BJ (cell line): Measurements from ENCODE around the gene PEX10. TPM values are rescaled to one million over a fixed set of nuclear protein-coding genes. Genes with fewer than 3 reads are reported as not detected.

Source experiments
- CTCF ChIA-PET: fragments of 350-600 bp; formaldehyde crosslinking; extraction: SDS; loops from one replicate; lab custom pipeline; 2021; ENCODE audit warnings: antibody characterized with exemption, inconsistent platforms; lab: Yijun Ruan, JAX
- POLR2A ChIA-PET: fragments of 300-600 bp; sonication (Branson Sonifier 250); formaldehyde crosslinking; extraction: SDS; loops from one replicate; lab custom pipeline; 2021; ENCODE audit warnings: antibody characterized with exemption; lab: Charles Lee
- DNase-seq: peaks from one replicate; pipeline ENCODE4 v3.0.0-alpha.2; 2011; ENCODE audit warnings: low read depth
- H3K27me3 ChIP-seq: 2 replicates; pipeline ENCODE4 v1.6.0; 2011; ENCODE audit warnings: low read length; ENCODE audit not compliant: control insufficient read depth, insufficient read depth
- H3K36me3 ChIP-seq: 2 replicates; pipeline ENCODE4 v1.5.1; 2011; ENCODE audit warnings: low read length; ENCODE audit not compliant: control insufficient read depth, insufficient read depth
- H3K4me3 ChIP-seq: 2 replicates; pipeline ENCODE4 v1.5.1; 2011; ENCODE audit warnings: low read depth, mild to moderate bottlenecking, control low read depth, low read length
- CTCF ChIP-seq: IDR thresholded peaks from 2 replicates; pipeline ENCODE4 v1.5.1; 2011; ENCODE audit warnings: low read depth, mild to moderate bottlenecking, control low read depth, inconsistent platforms, low read length, moderate library complexity; ENCODE audit not compliant: insufficient read depth
- polyA plus RNA-seq: library from polyadenylated mRNA; depleted of rRNA; stranded (reverse); fragments of >200 nt; gene quantifications from 2 replicates; pipeline ENCODE4 v1.2.3, GENCODE V29; 2011

Gene PEX10
- polyA plus RNA-seq, 1 experiment = 23.6 TPM

- CTCF ChIA-PET = no interaction called here
Observed at GRCh38 chr1:2400576-2400909, 11.8 kb downstream of the PEX10 start.

GRCh38 chr1:2399890-2400575 is 12.3 kb downstream of the PEX10 start:
- Histone ChIP-seq H3K27me3 (no peaks in the 10 kb centered on the region), H3K4me3 (no peak overlapping the region), H3K36me3 (peaks cover 50% of the 10 kb centered on the region)
- TF ChIP-seq CTCF = no peak
- ChIA-PET POLR2A (no interaction called here), CTCF (no interaction called here)
- no peak for DNase-seq

More at GRCh38 chr1:2400576-2400909, 11.8 kb downstream of the PEX10 start:
- no peak for TF ChIP-seq CTCF
- Histone ChIP-seq H3K4me3 (no peak overlapping the region), H3K36me3 (peaks cover 48% of the 10 kb centered on the region), H3K27me3 (no peaks in the 10 kb centered on the region)
- DNase-seq = no peak
- POLR2A ChIA-PET = no interaction called here

- ChIA-PET POLR2A (no interaction called here), CTCF (interaction anchor here (1.0 to 1.8 kb wide), 2 partner anchors 149 to 998 kb away, joined by 3 to 4 read pairs; no protein-coding TSS in a partner anchor)
- H3K36me3 ChIP-seq = peaks cover 42% of the 10 kb centered on the region
Observed at GRCh38 chr1:2398871-2399270, 13.5 kb downstream of the PEX10 start.

GRCh38 chr1:2397007-2397679 is 15.2 kb downstream of the PEX10 start:
- no peak for TF ChIP-seq CTCF
- Histone ChIP-seq H3K4me3 (no peak overlapping the region), H3K27me3 (no peaks in the 10 kb centered on the region), H3K36me3 (peaks cover 38% of the 10 kb centered on the region)
- ChIA-PET POLR2A (no interaction called here), CTCF (interaction anchor here (0.7 to 1.8 kb wide), 2 partner anchors 202 to 1011 kb away, joined by 3 to 5 read pairs; partner anchors contain the start of gene FAAP20)
- DNase-seq = no peak

More at GRCh38 chr1:2398871-2399270, 13.5 kb downstream of the PEX10 start:
- no peak overlapping the region for H3K4me3 ChIP-seq
- no peak for TF ChIP-seq CTCF
- DNase-seq = no peak
- no peaks in the 10 kb centered on the region for H3K27me3 ChIP-seq

- TF ChIP-seq CTCF = no peak
- ChIA-PET CTCF (interaction anchor here (0.7 to 1.8 kb wide), 3 partner anchors 201 to 1056 kb away, joined by 3 to 5 read pairs (median 4); partner anchors contain the start of gene FAAP20), POLR2A (no interaction called here)
- Histone ChIP-seq H3K27me3 (no peaks in the 10 kb centered on the region), H3K4me3 (no peak overlapping the region), H3K36me3 (peaks cover 33% of the 10 kb centered on the region)
- DNase-seq = no peak
Observed at GRCh38 chr1:2396476-2396875, 15.9 kb downstream of the PEX10 start.
